Liver (tissue), 9 donors: ENCODE results near the gene MOB3B. TPM values are rescaled to one million over a fixed set of nuclear protein-coding genes. Genes with fewer than 3 reads are reported as not detected.

ENCODE experiments used
- DNase-seq: peaks from one replicate; pipeline ENCODE4 v3.0.0-alpha.2; 2017; ENCODE audit warnings: low spot score
- H3K27ac ChIP-seq, 2 donors: one replicate each; pipeline ENCODE4 v1.7.0; 2013; ENCODE audit warnings: inconsistent platforms in 2 of 2, low read length in 2 of 2, control low read depth in 1 of 2, low read depth in 1 of 2, mild to moderate bottlenecking in 1 of 2
- H3K27me3 ChIP-seq, 4 donors: one replicate each; pipeline versions ENCODE4 v1.6.1 to v1.7.0; 2013; ENCODE audit warnings: low read length in 3 of 4, inconsistent platforms in 1 of 4, mild to moderate bottlenecking in 1 of 4, moderate library complexity in 1 of 4; ENCODE audit not compliant: control insufficient read depth in 4 of 4, insufficient read depth in 4 of 4
- H3K36me3 ChIP-seq, 4 donors: one replicate each; pipeline versions ENCODE4 v1.6.1 to v1.7.0; 2013; ENCODE audit warnings: low read length in 3 of 4, mild to moderate bottlenecking in 3 of 4, low read depth in 1 of 4, moderate library complexity in 1 of 4; ENCODE audit not compliant: control insufficient read depth in 4 of 4, insufficient read depth in 3 of 4
- H3K4me1 ChIP-seq, 4 donors: one replicate each; pipeline versions ENCODE4 v1.6.1 to v1.7.0; 2013; ENCODE audit warnings: low read length in 3 of 4, mild to moderate bottlenecking in 3 of 4, moderate library complexity in 1 of 4; ENCODE audit not compliant: control insufficient read depth in 4 of 4, insufficient read depth in 4 of 4
- H3K4me3 ChIP-seq, 3 donors: one replicate each; pipeline versions ENCODE4 v1.6.1 to v1.7.0; 2013; ENCODE audit warnings: low read length in 3 of 3, control low read depth in 1 of 3, low read depth in 1 of 3, mild to moderate bottlenecking in 1 of 3
- H3K9ac ChIP-seq, 2 donors: one replicate each; pipeline ENCODE4 v1.7.0; 2013; ENCODE audit warnings: low read length in 2 of 2, mild to moderate bottlenecking in 2 of 2, moderate library complexity in 2 of 2, control low read depth in 1 of 2, low read depth in 1 of 2
- H3K9me3 ChIP-seq, 4 donors: one replicate each; pipeline versions ENCODE4 v1.6.1 to v1.7.0; 2013; ENCODE audit warnings: low read length in 3 of 4; ENCODE audit not compliant: control insufficient read depth in 4 of 4
- CTCF ChIP-seq: fragments of 150-350 bp; IDR thresholded peaks from 2 replicates; pipeline ENCODE4 v1.5.1; 2017; ENCODE audit warnings: improper control_type of control experiment, low read depth, low read length; ENCODE audit not compliant: missing input control
- EGR1 ChIP-seq, 2 donors: IDR thresholded peaks; 2 replicates each; pipeline ENCODE4 v1.6.1; 2016 to 2018; ENCODE audit warnings: antibody characterized with exemption in 2 of 2, low read depth in 2 of 2
- FOXA1 ChIP-seq: IDR thresholded peaks from 2 replicates; pipeline ENCODE4 v1.6.1; 2016; ENCODE audit warnings: antibody characterized with exemption
- FOXA2 ChIP-seq: IDR thresholded peaks from 2 replicates; pipeline ENCODE4 v1.6.1; 2016; ENCODE audit warnings: antibody characterized with exemption
- GABPA ChIP-seq, 2 donors: IDR thresholded peaks in 1 of 2; conservative IDR thresholded peaks in 1 of 2; 2 replicates each; pipeline ENCODE4 v1.6.1; 2016; ENCODE audit warnings: antibody characterized with exemption in 2 of 2, mild to moderate bottlenecking in 1 of 2, moderate library complexity in 1 of 2
- HNF4A ChIP-seq, 2 donors: conservative IDR thresholded peaks; 2 replicates each; pipeline ENCODE4 v1.6.1; 2016; ENCODE audit warnings: antibody characterized with exemption in 2 of 2, mild to moderate bottlenecking in 2 of 2
- HNF4G ChIP-seq: IDR thresholded peaks from 2 replicates; pipeline ENCODE4 v1.6.1; 2016; ENCODE audit warnings: antibody characterized with exemption
- JUND ChIP-seq, 2 donors: IDR thresholded peaks; 2 replicates each; pipeline ENCODE4 v1.6.1; 2016; ENCODE audit warnings: antibody characterized with exemption in 2 of 2
- MAX ChIP-seq: IDR thresholded peaks from 2 replicates; pipeline ENCODE4 v1.6.1; 2016; ENCODE audit warnings: antibody characterized with exemption
- NR2F2 ChIP-seq: IDR thresholded peaks from 2 replicates; pipeline ENCODE4 v1.6.1; 2016; ENCODE audit warnings: antibody characterized with exemption
- RAD21 ChIP-seq, 2 donors: IDR thresholded peaks; 2 replicates each; pipeline ENCODE4 v1.6.1; 2016; ENCODE audit warnings: antibody characterized with exemption in 2 of 2, mild to moderate bottlenecking in 2 of 2
- REST ChIP-seq: IDR thresholded peaks from 2 replicates; pipeline ENCODE4 v1.6.1; 2016; ENCODE audit warnings: antibody characterized with exemption, mild to moderate bottlenecking
- RXRA ChIP-seq, 2 donors: IDR thresholded peaks; 2 replicates each; pipeline ENCODE4 v1.6.1; 2017 to 2018; ENCODE audit warnings: antibody characterized with exemption in 2 of 2, mild to moderate bottlenecking in 1 of 2
- SP1 ChIP-seq: IDR thresholded peaks from 2 replicates; pipeline ENCODE4 v1.6.1; 2018; ENCODE audit warnings: antibody characterized with exemption, mild to moderate bottlenecking
- TAF1 ChIP-seq: conservative IDR thresholded peaks from 2 replicates; pipeline ENCODE4 v1.6.1; 2016; ENCODE audit warnings: antibody characterized with exemption, mild to moderate bottlenecking
- YY1 ChIP-seq: IDR thresholded peaks from 2 replicates; pipeline ENCODE4 v1.6.1; 2016; ENCODE audit warnings: antibody characterized with exemption, mild to moderate bottlenecking
- ZBTB33 ChIP-seq: IDR thresholded peaks from 2 replicates; pipeline ENCODE4 v1.6.1; 2016; ENCODE audit warnings: antibody characterized with exemption
- WGBS: extraction: QIAGEN DNeasy Blood & Tissue Kit; methylation state at CpG from one replicate; pipeline ENCODE4 v1.1.7; 2013; 5-methylcytosine and 5-hydroxymethylcytosine counted together
- polyA plus RNA-seq, 2 donors: library from polyadenylated mRNA; stranded (reverse) in 1 of 2; unstranded in 1 of 2; fragments of 200-250 nt in 1 of 2; fragments of >200 nt in 1 of 2; fragmentation: Nextera tagmentation in 1 of 2; extraction: Ambion mirVana in 1 of 2; gene quantifications; one replicate each; pipeline versions ENCODE4 v1.2.1 to v1.2.3, GENCODE V29; 2013 to 2015
- total RNA-seq, 2 donors: library from RNA; depleted of rRNA; stranded (reverse); fragments of >200 nt; gene quantifications; one replicate each; pipeline ENCODE4 v1.2.3, GENCODE V29; 2014
- donor health status: healthy.
- donor health status: healthy.
- donor health status: healthy.
- donor health status: healthy.
- donor health status: healthy.

Gene MOB3B
- total and polyA plus RNA-seq, 4 donors, result 0.36 to 1.1 (median 0.76) TPM

GRCh38 chr9:27331393-27331792 is 198.2 kb downstream of the MOB3B start (continued):
- TF ChIP-seq REST, result no peak
- no peak for TF ChIP-seq EGR1 (IDR thresholded peaks at IDR 0.05; ENCODE audit: low read depth in 2 of 2)
- TF ChIP-seq RAD21 (IDR thresholded peaks at IDR 0.05), result no peak
- TF ChIP-seq GABPA (IDR thresholded peaks at IDR 0.05 in 1 of 2, conservative IDR thresholded peaks at IDR 0.05 in 1 of 2), result no peak
- no peak for TF ChIP-seq RXRA (IDR thresholded peaks at IDR 0.05)
- no peak for TF ChIP-seq FOXA2

GRCh38 chr9:27329291-27329690 is 200.3 kb downstream of the MOB3B start:
- WGBS, result 89% methylated on average over 9 of the region's 9 CpGs
- TF ChIP-seq CTCF, result no peak
- TF ChIP-seq REST, result no peak
- TF ChIP-seq SP1, result no peak
- no peak for TF ChIP-seq GABPA (IDR thresholded peaks at IDR 0.05 in 1 of 2, conservative IDR thresholded peaks at IDR 0.05 in 1 of 2)
- TF ChIP-seq EGR1 (IDR thresholded peaks at IDR 0.05; ENCODE audit: low read depth in 2 of 2), result no peak
- TF ChIP-seq YY1, result no peak
- no peak for TF ChIP-seq HNF4A (conservative IDR thresholded peaks at IDR 0.05)
- no peak for TF ChIP-seq RAD21 (IDR thresholded peaks at IDR 0.05)
- no peak for TF ChIP-seq JUND (IDR thresholded peaks at IDR 0.05)
- no peak for TF ChIP-seq NR2F2
- TF ChIP-seq ZBTB33, result no peak
- no peak for TF ChIP-seq HNF4G
- TF ChIP-seq MAX, result no peak
- TF ChIP-seq TAF1, result no peak
- no peak for TF ChIP-seq FOXA1
- no peak overlapping the region for H3K4me3 ChIP-seq
- no peak overlapping the region for H3K27ac ChIP-seq
- H3K27me3 ChIP-seq, result no peaks in the 10 kb centered on the region
- H3K9ac ChIP-seq, result no peak overlapping the region
- no peaks in the 10 kb centered on the region for H3K9me3 ChIP-seq
- H3K4me1 ChIP-seq, result no peaks in the 10 kb centered on the region
- no peak for DNase-seq
- H3K36me3 ChIP-seq, result no peaks in the 10 kb centered on the region
